Stimulated activated CD8-positive, alpha-beta memory T cell treated with anti-CD3 and anti-CD28 coated beads, Interleukin-15, amount 100 ng/mL, for 1 hour (primary cell): Measurements from ENCODE around the gene CCL8.

ENCODE experiments used
- DNase-seq: peaks from one replicate; pipeline ENCODE4 v3.0.0-alpha.2; 2020; ENCODE audit warnings: low read depth

CCL8 gene

DNA sequence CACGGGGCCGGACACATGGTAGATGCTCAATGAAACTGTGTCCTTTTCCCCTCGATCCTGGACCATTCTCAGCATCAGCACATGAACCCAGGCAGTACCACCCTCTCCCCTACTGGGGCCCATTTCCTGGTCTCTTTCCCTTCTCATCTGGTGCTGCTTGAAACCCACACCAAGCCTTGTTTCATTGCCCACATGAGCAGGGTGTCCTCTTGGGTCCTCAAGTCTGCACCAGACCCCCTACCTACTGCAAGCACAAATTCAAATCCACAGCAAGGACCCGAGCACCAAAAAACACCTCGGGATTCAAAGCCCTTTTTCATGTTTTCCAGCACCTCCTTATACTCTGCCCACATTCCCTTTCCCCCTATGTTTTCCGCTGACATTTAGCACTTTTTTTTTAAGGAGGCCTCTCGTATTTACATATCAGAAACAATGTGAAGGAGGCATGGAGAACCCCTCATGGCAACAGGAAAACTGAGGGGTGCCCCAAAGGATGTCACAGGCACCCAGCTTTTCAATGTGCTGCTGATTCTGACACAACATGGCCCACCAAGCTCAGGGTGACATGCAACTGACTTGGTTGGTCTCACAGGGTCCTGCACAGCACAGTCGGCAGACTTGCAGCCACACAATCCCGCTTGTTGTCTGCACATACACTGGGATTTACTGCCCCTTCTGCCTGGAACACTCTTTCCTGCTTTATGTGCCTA lies 48.4 kb downstream of the CCL8 start:
- no peak for DNase-seq

DNA sequence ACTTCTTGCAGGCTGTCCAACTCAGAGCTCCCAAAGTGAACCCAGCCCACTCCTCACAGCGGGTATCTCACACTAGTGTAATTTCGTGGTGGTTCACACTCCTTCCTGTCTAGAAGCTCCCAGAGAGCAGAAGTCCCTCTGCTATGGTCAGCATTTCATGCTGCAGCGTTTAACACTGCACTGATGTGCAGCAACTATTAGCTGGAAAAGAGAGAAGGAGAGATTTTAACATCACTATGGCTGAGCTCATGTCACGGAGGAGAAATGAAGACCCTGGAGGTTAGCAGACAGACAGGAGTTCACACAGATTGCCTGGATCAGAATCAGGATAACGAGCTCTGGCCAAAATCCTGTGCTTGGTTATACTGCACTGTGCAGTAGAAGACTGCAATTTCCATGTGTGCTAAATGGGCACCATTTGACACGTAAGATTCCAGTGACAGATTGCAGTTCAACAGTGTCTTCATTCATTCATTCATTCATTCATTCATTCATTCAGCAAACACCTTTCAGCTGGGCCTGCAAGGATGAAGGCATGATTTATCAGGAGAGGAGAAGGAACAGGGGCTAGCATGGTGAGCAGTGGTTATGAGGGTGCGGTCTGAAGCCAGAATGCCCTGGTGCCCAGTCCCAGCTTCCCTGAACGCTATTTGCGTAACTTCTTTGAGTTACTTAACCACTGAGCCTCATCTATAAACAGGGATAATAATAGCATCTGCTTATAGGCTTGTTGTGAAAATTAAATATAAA lies 49.1 kb downstream of the CCL8 start:
- no peak for DNase-seq

DNA sequence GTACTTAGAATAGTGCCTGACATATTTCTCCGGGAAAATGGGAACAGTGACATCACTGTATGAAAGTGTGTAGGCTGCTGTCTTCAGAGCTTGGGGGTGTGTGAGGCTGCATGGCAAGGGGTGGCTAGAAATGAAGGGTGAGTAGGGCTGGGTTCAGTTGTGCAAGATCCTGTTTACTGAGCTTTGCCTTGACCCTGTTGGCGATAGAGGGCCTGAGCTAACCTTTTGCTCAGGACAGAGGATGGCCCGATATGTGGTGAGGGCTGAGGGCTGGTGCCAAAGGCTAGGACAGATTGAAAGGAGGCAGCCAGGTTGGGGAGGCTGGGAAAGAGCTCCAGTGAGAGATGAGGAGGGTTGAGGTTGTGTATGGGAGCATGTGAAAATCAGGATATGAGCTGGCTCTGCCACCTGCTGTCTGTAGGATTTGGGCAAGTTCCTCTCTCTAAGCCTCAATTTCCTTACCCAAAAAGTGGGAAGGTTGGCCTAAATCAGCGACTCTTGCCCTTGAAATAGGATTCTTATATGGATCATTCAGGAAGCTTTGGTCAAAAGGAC lies 49.8 kb downstream of the CCL8 start:
- no peak for DNase-seq

- no peak for DNase-seq
Measured at GRCh38 chr17:34369571-34369970, 50.3 kb downstream of the CCL8 start.

- DNase-seq, result no peak
Measured at GRCh38 chr17:34370376-34370996, 51.3 kb downstream of the CCL8 start.

DNA sequence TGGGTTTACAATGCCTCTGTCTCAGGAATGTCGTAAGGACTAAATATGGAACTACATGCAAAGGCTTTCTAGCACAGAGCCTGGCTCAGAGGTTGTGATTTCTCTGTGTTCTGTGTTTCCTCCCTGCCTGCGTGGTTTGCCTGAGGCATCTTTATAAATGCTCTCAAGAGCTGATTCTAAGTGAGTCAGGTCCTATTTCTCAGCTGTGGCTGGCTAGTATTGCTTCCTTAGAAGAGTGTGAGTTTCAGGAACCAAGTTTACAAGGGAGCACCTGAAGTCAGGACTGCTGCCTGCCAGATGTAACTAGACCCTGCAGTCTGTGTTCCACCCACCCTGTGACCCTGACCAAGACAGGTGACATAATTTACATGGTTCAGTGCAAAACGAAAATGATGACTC lies 51.8 kb downstream of the CCL8 start:
- no peak for DNase-seq
